GM12878 (cell line): ENCODE data around the gene RINL. TPM values are rescaled to one million over a fixed set of nuclear protein-coding genes. Genes with fewer than 3 reads are reported as not detected.
A peak's percentile ranks its signal among the peaks of the same experiment; 100 is the strongest.

Experiments
- ATF3 ChIP-seq: IDR thresholded peaks from 2 replicates; pipeline ENCODE4 v1.6.1; 2011; ENCODE audit warnings: low read depth, mild to moderate bottlenecking, low read length, moderate library complexity, borderline replicate concordance; ENCODE audit errors: extremely low read depth
- BACH1 ChIP-seq: fragments of 450-650 bp; IDR thresholded peaks from 2 replicates; pipeline ENCODE4 v1.6.1; 2017; ENCODE audit warnings: mild to moderate bottlenecking, borderline replicate concordance
- BCL3 ChIP-seq: IDR thresholded peaks from 2 replicates; pipeline ENCODE4 v1.6.1; 2011; ENCODE audit warnings: borderline replicate concordance, low read depth, mild to moderate bottlenecking, moderate library complexity, low read length; ENCODE audit not compliant: insufficient read depth, poor library complexity, severe bottlenecking
- CEBPZ ChIP-seq: fragments of 150-350 bp; IDR thresholded peaks from 2 replicates; pipeline ENCODE4 v1.6.1; 2016; ENCODE audit warnings: low read depth, low read length
- CREB1 ChIP-seq: IDR thresholded peaks from 2 replicates; pipeline ENCODE4 v1.6.1; 2012; ENCODE audit warnings: low read depth, mild to moderate bottlenecking, inconsistent platforms
- FOS ChIP-seq: IDR thresholded peaks from 3 replicates; pipeline ENCODE4 v1.6.1; 2011; ENCODE audit warnings: borderline replicate concordance; ENCODE audit not compliant: insufficient read length; ENCODE audit errors: extremely low read depth
- GABPA ChIP-seq: IDR thresholded peaks from 2 replicates; pipeline ENCODE4 v1.6.1; 2014; ENCODE audit warnings: antibody characterized with exemption, low read depth, mild to moderate bottlenecking, inconsistent platforms
- HDAC2 ChIP-seq: fragments of 200-600 bp; sonication (generic); IDR thresholded peaks from 2 replicates; pipeline ENCODE4 v1.6.1; 2017
- NKRF ChIP-seq: fragments of 450-650 bp; conservative IDR thresholded peaks from 2 replicates; pipeline ENCODE4 v1.6.1; 2017; ENCODE audit warnings: mild to moderate bottlenecking, moderate library complexity
- PKNOX1 ChIP-seq: fragments of 450-650 bp; IDR thresholded peaks from 2 replicates; pipeline ENCODE4 v1.6.1; 2016; ENCODE audit warnings: mild to moderate bottlenecking
- RAD21 ChIP-seq: IDR thresholded peaks from 2 replicates; pipeline ENCODE4 v1.6.1; 2011; ENCODE audit warnings: mild to moderate bottlenecking, low read depth, low read length, moderate library complexity; ENCODE audit not compliant: insufficient read depth
- SKIL ChIP-seq: fragments of 450-650 bp; IDR thresholded peaks from 2 replicates; pipeline ENCODE4 v1.6.1; 2017; ENCODE audit warnings: mild to moderate bottlenecking, low read depth, inconsistent platforms; ENCODE audit not compliant: poor library complexity, severe bottlenecking
- STAT3 ChIP-seq: IDR thresholded peaks from 2 replicates; pipeline ENCODE4 v1.6.1; 2011; ENCODE audit warnings: low read depth, low read length, improper control_type of control experiment
- USF2 ChIP-seq: IDR thresholded peaks from 2 replicates; pipeline ENCODE4 v1.6.1; 2011; ENCODE audit warnings: low read depth, low read length, improper control_type of control experiment, borderline replicate concordance
- polyA plus RNA-seq, 11 experiments: library from polyadenylated mRNA; depleted of rRNA in 4 of 11; unstranded in 6 of 11; stranded (reverse) in 5 of 11; fragments of >200 nt; fragmentation: Nextera tagmentation in 4 of 11; fragmentation: Illumina TruSeq in 1 of 11; extraction: Ambion mirVana in 4 of 11; extraction: Trizol in 1 of 11; gene quantifications; 1 replicate in 1 of 11; 2 replicates in 10 of 11; pipeline versions ENCODE4 v1.2.1 to v1.2.3, GENCODE V29; 2011 to 2016; ENCODE audit warnings: inconsistent platforms in 2 of 11, missing spikeins in 2 of 11, low read depth in 1 of 11
- total RNA-seq, 4 experiments: library from RNA; depleted of rRNA in 3 of 4; stranded (reverse); fragments of >200 nt in 3 of 4; fragmentation: Illumina TruSeq in 1 of 4; extraction: Trizol in 1 of 4; gene quantifications; 2 replicates each; pipeline versions ENCODE4 v1.2.1 to v1.2.3, GENCODE V29; 2013 to 2021

The RINL gene
- total and polyA plus RNA-seq, 10 of the 15 experiments (the other 5 are each of a cell fraction or from before 2014, with no cell fraction given), result 14.5 to 64.2 (median 47.6) TPM

- TF ChIP-seq ATF3 (no peak), FOS (no peak), GABPA (no peak), RAD21 (no peak), BACH1 (peak; percentile 32; the same call in 1 of the 2 replicates), CEBPZ (no peak), USF2 (no peak), NKRF (peak; percentile 42; the same call in 1 of the 2 replicates), PKNOX1 (no peak), CREB1 (peak; percentile 32; the same call in 1 of the 2 replicates), BCL3 (no peak), SKIL (no peak), STAT3 (no peak), HDAC2 (no peak)
Measured at GRCh38 chr19:38852231-38853044, 25.6 kb downstream of the RINL start (continued).
